ENCODE results near the gene TUBGCP2.

Gene TUBGCP2

DNA sequence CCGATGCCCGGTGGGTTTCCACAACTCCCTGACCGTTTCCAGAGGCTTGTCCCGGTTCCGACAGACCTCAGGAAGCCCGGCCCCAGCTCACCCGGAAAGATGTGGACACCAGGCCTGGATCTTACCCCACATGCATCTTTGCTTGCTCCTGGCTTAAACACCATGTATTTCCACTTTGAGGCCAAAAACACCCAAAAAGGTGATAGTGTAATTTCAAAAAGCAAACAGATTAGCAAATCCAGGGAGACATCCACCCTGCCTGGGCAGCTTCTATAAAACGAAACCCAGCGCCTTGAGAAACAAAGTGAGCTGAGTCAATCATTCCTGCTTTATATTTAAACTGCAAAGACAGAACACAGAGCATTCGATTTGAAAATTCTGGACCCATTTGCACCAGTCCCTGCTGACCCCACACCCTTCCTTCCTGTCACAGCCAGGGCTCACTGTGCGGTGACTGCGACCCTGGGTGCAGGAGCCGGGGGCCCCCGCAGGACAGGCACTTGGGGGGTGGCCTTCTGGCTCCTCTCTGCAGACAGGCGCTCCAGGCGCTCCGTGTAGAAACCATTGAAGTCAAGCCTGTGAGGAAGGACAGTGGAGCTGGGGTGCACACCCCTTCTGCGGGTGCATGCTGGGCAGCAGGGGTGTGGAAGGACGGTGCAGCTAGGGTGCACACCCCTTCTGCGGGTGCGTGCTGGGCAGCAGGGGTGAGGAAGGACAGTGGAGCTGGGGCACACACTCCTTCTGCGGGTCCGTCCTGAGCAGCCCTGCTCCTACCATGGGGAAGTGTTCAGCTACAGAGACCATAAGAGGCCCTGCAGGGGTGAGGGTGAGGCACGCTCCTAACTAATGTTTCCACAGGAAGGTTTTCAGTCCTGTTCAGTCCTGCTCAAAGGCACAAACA, 29.1 kb downstream of the TUBGCP2 start:
- peaks cover 4 to 58% of the 10 kb centered on the region in 2 experiments; a peak in 2 of 3 replicates for H3K36me3 ChIP-seq (ENCODE audit: control insufficient read depth in 2 of 2, insufficient read depth in 1 of 2, low read length in 2 of 2)
- CTCF ChIA-PET: interaction anchor here (0.7 to 1.1 kb wide), 2 partner anchors 24 to 27 kb away, joined by 3 to 4 read pairs; no protein-coding TSS in a partner anchor
- H3K4me3 ChIP-seq (ENCODE audit: low read depth, low read length): no peak overlapping the region
- H3K4me1 ChIP-seq (ENCODE audit: control insufficient read depth, insufficient read depth, low read length): no peaks in the 10 kb centered on the region
- H3K27ac ChIP-seq (ENCODE audit: extremely low read depth, low read depth, low read length): no peak overlapping the region
- H3K9me3 ChIP-seq (ENCODE audit: control insufficient read depth, insufficient read depth, low read depth, low read length): no peaks in the 10 kb centered on the region
- TF ChIP-seq OSR2 (tag by site-specific recombination; IDR thresholded peaks at IDR 0.05): no peak
- peak; percentile 19; the same call in 1 of the 2 replicates for TF ChIP-seq ZBTB17 (tag by site-specific recombination; IDR thresholded peaks at IDR 0.05)
- POLR2A ChIA-PET: no interaction called here

DNA sequence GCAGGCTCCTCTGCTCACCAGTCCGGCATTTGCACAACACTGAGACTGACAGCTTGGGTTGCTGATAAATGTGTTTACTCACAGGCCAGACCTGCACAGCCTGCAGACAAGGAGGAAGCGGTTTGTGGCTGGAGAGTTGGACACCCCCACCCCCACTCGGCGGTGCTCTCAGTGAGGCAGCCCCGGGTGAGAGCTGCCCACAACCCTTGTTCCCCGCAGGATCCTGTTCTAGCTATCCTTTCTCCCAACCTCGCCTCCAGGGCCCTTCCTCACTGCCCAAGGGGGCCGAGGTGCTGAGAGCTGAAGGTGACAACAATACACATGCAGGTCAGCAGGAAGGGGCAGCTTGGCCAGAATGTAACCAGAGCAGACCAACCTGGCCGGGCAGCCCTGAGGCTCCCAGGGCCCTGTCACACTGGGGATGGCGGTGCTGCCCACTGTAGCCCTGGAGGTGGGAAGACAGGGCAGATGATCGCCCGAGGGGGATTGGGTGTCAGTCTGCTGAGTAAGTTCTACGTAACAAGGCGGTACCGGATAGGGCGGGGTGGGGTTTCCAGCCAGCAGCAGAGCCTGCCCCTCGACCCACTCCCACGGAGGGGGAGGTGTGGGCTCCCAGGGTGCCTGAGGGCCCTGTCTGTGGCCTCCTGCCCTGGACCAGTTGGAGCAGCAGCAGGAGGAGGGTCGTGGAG, 30.0 kb downstream of the TUBGCP2 start:
- Histone ChIP-seq H3K36me3 (ENCODE audit: control insufficient read depth in 2 of 2, insufficient read depth in 1 of 2, low read length in 2 of 2) (peaks cover 0 to 49% of the 10 kb centered on the region in 2 experiments; a peak in 1 of 3 replicates), H3K4me3 (ENCODE audit: low read depth, low read length) (no peak overlapping the region), H3K27ac (ENCODE audit: extremely low read depth, low read depth, low read length) (no peak overlapping the region), H3K4me1 (ENCODE audit: control insufficient read depth, insufficient read depth, low read length) (no peaks in the 10 kb centered on the region), H3K9me3 (ENCODE audit: control insufficient read depth, insufficient read depth, low read depth, low read length) (no peaks in the 10 kb centered on the region)
- POLR2A ChIA-PET: no interaction called here
- CTCF ChIA-PET: interaction anchor here (0.7 to 1.8 kb wide), 5 partner anchors 11 to 375 kb away, joined by 3 to 7 read pairs (median 3); no protein-coding TSS in a partner anchor
- TF ChIP-seq, protein P1, sequence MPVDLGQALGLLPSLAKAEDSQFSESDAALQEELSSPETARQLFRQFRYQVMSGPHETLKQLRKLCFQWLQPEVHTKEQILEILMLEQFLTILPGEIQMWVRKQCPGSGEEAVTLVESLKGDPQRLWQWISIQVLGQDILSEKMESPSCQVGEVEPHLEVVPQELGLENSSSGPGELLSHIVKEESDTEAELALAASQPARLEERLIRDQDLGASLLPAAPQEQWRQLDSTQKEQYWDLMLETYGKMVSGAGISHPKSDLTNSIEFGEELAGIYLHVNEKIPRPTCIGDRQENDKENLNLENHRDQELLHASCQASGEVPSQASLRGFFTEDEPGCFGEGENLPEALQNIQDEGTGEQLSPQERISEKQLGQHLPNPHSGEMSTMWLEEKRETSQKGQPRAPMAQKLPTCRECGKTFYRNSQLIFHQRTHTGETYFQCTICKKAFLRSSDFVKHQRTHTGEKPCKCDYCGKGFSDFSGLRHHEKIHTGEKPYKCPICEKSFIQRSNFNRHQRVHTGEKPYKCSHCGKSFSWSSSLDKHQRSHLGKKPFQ (tag by site-specific recombination; IDR thresholded peaks at IDR 0.05): no peak
- TF ChIP-seq ZNF558 (tag by site-specific recombination; IDR thresholded peaks at IDR 0.05): no peak
- TF ChIP-seq, protein P2, sequence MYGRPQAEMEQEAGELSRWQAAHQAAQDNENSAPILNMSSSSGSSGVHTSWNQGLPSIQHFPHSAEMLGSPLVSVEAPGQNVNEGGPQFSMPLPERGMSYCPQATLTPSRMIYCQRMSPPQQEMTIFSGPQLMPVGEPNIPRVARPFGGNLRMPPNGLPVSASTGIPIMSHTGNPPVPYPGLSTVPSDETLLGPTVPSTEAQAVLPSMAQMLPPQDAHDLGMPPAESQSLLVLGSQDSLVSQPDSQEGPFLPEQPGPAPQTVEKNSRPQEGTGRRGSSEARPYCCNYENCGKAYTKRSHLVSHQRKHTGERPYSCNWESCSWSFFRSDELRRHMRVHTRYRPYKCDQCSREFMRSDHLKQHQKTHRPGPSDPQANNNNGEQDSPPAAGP (tag by site-specific recombination; IDR thresholded peaks at IDR 0.05): peak; percentile 59; the same call in 1 of the 2 replicates
- peak; percentile 81 for TF ChIP-seq ZFHX2 (tag by site-specific recombination; conservative IDR thresholded peaks at IDR 0.05)
- TF ChIP-seq, protein P3, sequence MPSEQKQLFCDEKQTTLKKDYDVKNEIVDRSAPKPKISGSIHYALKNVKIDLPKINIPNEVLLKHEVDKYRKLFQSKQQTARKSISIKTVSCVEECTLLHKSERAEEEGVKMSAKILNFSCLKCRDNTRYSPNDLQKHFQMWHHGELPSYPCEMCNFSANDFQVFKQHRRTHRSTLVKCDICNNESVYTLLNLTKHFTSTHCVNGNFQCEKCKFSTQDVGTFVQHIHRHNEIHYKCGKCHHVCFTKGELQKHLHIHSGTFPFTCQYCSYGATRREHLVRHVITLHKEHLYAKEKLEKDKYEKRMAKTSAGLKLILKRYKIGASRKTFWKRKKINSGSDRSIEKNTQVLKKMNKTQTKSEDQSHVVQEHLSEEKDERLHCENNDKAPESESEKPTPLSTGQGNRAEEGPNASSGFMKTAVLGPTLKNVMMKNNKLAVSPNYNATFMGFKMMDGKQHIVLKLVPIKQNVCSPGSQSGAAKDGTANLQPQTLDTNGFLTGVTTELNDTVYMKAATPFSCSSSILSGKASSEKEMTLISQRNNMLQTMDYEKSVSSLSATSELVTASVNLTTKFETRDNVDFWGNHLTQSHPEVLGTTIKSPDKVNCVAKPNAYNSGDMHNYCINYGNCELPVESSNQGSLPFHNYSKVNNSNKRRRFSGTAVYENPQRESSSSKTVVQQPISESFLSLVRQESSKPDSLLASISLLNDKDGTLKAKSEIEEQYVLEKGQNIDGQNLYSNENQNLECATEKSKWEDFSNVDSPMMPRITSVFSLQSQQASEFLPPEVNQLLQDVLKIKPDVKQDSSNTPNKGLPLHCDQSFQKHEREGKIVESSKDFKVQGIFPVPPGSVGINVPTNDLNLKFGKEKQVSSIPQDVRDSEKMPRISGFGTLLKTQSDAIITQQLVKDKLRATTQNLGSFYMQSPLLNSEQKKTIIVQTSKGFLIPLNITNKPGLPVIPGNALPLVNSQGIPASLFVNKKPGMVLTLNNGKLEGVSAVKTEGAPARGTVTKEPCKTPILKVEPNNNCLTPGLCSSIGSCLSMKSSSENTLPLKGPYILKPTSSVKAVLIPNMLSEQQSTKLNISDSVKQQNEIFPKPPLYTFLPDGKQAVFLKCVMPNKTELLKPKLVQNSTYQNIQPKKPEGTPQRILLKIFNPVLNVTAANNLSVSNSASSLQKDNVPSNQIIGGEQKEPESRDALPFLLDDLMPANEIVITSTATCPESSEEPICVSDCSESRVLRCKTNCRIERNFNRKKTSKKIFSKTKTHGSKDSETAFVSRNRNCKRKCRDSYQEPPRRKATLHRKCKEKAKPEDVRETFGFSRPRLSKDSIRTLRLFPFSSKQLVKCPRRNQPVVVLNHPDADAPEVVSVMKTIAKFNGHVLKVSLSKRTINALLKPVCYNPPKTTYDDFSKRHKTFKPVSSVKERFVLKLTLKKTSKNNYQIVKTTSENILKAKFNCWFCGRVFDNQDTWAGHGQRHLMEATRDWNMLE (tag by site-specific recombination; conservative IDR thresholded peaks at IDR 0.05; ENCODE audit: low read depth): no peak
- TF ChIP-seq ZNF37A (tag by site-specific recombination; IDR thresholded peaks at IDR 0.05): no peak
- no peak for TF ChIP-seq ZNF266 (tag by site-specific recombination; IDR thresholded peaks at IDR 0.05; ENCODE audit: low read depth)
- TF ChIP-seq, protein P4, sequence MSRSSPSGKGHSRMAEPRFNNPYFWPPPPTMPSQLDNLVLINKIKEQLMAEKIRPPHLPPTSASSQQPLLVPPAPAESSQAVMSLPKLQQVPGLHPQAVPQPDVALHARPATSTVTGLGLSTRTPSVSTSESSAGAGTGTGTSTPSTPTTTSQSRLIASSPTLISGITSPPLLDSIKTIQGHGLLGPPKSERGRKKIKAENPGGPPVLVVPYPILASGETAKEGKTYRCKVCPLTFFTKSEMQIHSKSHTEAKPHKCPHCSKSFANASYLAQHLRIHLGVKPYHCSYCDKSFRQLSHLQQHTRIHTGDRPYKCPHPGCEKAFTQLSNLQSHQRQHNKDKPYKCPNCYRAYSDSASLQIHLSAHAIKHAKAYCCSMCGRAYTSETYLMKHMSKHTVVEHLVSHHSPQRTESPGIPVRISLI (tag by site-specific recombination; IDR thresholded peaks at IDR 0.05): no peak
- peak; percentile 89 for TF ChIP-seq EGR2 (tag by site-specific recombination; IDR thresholded peaks at IDR 0.05; ENCODE audit: low read depth)
- TF ChIP-seq, protein P5, sequence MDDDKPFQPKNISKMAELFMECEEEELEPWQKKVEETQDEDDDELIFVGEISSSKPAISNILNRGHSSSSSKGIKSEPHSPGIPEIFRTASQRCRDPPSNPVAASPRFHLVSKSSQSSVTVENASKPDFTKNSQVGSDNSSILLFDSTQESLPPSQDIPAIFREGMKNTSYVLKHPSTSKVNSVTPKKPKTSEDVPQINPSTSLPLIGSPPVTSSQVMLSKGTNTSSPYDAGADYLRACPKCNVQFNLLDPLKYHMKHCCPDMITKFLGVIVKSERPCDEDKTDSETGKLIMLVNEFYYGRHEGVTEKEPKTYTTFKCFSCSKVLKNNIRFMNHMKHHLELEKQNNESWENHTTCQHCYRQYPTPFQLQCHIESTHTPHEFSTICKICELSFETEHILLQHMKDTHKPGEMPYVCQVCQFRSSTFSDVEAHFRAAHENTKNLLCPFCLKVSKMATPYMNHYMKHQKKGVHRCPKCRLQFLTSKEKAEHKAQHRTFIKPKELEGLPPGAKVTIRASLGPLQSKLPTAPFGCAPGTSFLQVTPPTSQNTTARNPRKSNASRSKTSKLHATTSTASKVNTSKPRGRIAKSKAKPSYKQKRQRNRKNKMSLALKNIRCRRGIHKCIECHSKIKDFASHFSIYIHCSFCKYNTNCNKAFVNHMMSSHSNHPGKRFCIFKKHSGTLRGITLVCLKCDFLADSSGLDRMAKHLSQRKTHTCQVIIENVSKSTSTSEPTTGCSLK (tag by site-specific recombination; IDR thresholded peaks at IDR 0.05): no peak
- TF ChIP-seq ZSCAN16 (tag by site-specific recombination; IDR thresholded peaks at IDR 0.05): no peak
- 0 out of 2 replicates have a peak, but pooled peaks have one; percentile 34 for TF ChIP-seq ZIC2 (tag by site-specific recombination; IDR thresholded peaks at IDR 0.05)
- TF ChIP-seq ZBTB17 (tag by site-specific recombination; IDR thresholded peaks at IDR 0.05): 0 out of 2 replicates have a peak, but pooled peaks have one; percentile 11
- no peak for TF ChIP-seq ZNF654 (tag by site-specific recombination; IDR thresholded peaks at IDR 0.05; ENCODE audit: low read depth)
- TF ChIP-seq, protein P6, sequence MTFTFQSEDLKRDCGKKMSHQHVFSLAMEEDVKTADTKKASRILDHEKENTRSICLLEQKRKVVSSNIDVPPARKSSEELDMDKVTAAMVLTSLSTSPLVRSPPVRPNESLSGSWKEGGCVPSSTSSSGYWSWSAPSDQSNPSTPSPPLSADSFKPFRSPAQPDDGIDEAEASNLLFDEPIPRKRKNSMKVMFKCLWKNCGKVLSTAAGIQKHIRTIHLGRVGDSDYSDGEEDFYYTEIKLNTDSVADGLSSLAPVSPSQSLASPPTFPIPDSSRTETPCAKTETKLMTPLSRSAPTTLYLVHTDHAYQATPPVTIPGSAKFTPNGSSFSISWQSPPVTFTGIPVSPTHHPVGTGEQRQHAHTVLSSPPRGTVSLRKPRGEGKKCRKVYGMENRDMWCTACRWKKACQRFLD (tag by site-specific recombination; IDR thresholded peaks at IDR 0.05): no peak
- TF ChIP-seq ZNF223 (tag by site-specific recombination; IDR thresholded peaks at IDR 0.05): no peak
- TF ChIP-seq ZNF600 (tag by site-specific recombination; IDR thresholded peaks at IDR 0.05): peak; percentile 3
- no peak for TF ChIP-seq ZNF433 (tag by site-specific recombination; IDR thresholded peaks at IDR 0.05; ENCODE audit: low read depth)

Data from HEK293 (cell line).